ENCODE measurements around the gene PNPLA6. TPM values are rescaled to one million over a fixed set of nuclear protein-coding genes. Genes with fewer than 3 reads are reported as not detected.
"Not testable (repeated sequence)": the region's sequence is repeated elsewhere in the genome, so short reads cannot be mapped to it uniquely, and the experiment has no call there.

The PNPLA6 gene
- total RNA-seq, 2 experiments from 2014 or later, result 166 to 173 TPM

DNA sequence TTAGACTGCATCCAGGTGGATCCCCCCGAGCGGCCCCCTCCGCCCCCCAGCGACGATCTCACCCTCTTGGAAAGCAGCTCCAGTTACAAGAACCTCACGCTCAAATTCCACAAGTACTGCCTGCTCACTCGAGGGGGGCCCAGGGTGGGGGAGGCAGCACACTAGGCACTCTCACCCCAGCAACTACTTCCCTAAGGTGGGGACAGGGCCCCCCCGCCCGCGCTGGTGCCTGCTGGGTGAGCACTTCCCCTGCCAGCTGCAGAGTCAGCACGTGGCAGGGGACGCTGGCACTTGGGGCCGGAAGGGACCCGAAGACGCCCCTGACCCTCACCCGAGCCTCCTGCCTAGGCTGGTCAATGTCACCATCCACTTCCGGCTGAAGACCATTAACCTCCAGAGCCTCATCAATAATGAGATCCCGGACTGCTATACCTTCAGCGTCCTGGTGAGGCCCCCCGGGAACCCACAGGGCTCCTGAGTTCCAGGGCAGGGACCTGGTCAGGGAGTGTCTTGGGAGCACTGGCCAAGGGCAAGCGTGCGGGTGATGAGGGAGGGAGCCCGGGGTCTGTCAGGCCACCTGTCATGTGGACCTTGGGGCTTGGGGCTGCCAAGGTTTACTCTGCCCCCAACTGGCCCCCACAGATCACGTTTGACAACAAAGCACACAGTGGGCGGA lies 7.9 kb upstream of the PNPLA6 start:
- DNase-seq, result no peak
- CTCF ChIA-PET, result no interaction called here
- no peaks in the 10 kb centered on the region for H3K9me3 Mint-ChIP-seq (ENCODE audit: insufficient read depth)
- H3K4me1 Mint-ChIP-seq (ENCODE audit: low read depth), result peaks cover 6% of the 10 kb centered on the region
- peaks cover 11% of the 10 kb centered on the region for H3K36me3 Mint-ChIP-seq (ENCODE audit: low read depth)
- no peaks in the 10 kb centered on the region for H3K27me3 Mint-ChIP-seq (ENCODE audit: low read depth)
- H3K4me3 Mint-ChIP-seq, result no peak overlapping the region
- no peak for ATAC-seq
- POLR2A ChIA-PET, result no interaction called here
- H3K27ac Mint-ChIP-seq, result no peak overlapping the region

DNA sequence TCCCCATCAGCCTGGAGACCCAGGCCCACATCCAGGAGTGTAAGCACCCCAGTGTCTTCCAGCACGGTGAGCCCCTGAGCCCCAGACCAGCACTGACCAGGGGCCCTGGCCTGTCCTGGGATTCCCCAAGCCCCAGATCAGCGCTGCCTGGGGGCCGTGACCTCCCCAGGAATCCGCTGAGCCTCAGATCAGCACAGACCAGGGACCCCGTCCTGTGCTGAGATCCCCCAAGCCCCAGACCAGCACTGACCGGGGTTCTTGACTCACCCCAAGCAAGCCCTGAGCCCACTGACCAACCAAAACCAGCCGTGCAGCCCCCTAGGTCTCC lies 7.4 kb upstream of the PNPLA6 start:
- DNase-seq (no peak), ATAC-seq (no peak)
- peaks cover 5% of the 10 kb centered on the region for H3K4me1 Mint-ChIP-seq (ENCODE audit: low read depth)
- H3K36me3 Mint-ChIP-seq (ENCODE audit: low read depth), result peaks cover 11% of the 10 kb centered on the region
- no peaks in the 10 kb centered on the region for H3K9me3 Mint-ChIP-seq (ENCODE audit: insufficient read depth)
- no peak overlapping the region for H3K4me3 Mint-ChIP-seq
- H3K27ac Mint-ChIP-seq, result no peak overlapping the region
- ChIA-PET CTCF (no interaction called here), POLR2A (no interaction called here)
- no peaks in the 10 kb centered on the region for H3K27me3 Mint-ChIP-seq (ENCODE audit: low read depth)

DNA sequence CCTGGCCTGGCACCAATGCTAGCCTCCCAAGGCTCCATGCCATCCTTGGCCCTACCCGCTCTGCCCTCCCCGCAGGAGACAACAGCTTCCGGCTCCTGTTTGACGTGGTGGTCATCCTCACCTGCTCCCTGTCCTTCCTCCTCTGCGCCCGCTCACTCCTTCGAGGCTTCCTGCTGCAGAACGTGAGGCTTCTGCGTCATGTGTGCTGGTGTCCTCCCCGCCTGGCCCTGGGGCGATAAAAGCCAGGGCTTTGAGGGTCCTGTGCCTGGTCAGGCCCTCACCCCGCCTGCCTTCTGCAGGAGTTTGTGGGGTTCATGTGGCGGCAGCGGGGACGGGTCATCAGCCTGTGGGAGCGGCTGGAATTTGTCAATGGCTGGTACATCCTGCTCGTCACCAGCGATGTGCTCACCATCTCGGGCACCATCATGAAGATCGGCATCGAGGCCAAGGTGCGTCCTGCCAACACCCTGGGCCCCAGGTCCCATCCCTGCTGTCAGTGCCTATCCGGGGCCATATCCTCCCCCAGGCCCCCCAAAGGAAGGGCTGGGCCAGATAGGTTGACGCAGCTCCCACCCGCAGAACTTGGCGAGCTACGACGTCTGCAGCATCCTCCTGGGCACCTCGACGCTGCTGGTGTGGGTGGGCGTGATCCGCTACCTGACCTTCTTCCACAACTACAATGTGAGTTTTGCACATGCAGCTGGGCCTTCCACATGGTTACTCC lies 6.8 kb upstream of the PNPLA6 start:
- no peak overlapping the region for H3K27ac Mint-ChIP-seq
- H3K4me3 Mint-ChIP-seq, result no peak overlapping the region
- ATAC-seq (no peak), DNase-seq (no peak)
- ChIA-PET POLR2A (no interaction called here), CTCF (no interaction called here)
- no peaks in the 10 kb centered on the region for H3K27me3 Mint-ChIP-seq (ENCODE audit: low read depth)
- H3K36me3 Mint-ChIP-seq (ENCODE audit: low read depth), result peaks cover 11% of the 10 kb centered on the region
- H3K9me3 Mint-ChIP-seq (ENCODE audit: insufficient read depth), result no peaks in the 10 kb centered on the region
- H3K4me1 Mint-ChIP-seq (ENCODE audit: low read depth), result peaks cover 1% of the 10 kb centered on the region

DNA sequence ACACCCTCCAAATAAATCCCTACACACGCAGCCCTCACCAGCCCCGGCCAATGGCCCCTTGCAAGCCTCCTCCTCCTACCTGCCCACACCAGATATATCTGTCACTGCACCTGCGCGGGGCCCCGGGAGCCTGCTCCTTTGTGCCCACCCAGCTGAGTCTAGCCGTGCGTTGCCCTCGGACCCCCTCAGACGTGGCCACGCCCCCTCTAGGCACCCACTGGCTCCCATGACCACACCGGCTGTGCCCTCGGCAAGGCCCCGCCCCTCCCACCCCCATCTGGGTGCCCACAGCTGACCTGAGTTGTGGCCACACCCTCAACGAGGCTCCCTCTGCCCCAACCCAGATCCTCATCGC lies 6.3 kb upstream of the PNPLA6 start:
- ChIA-PET CTCF (no interaction called here), POLR2A (no interaction called here)
- no peaks in the 10 kb centered on the region for H3K27me3 Mint-ChIP-seq (ENCODE audit: low read depth)
- peaks cover 6% of the 10 kb centered on the region for H3K4me1 Mint-ChIP-seq (ENCODE audit: low read depth)
- no peak for DNase-seq
- H3K9me3 Mint-ChIP-seq (ENCODE audit: insufficient read depth), result no peaks in the 10 kb centered on the region
- no peak overlapping the region for H3K4me3 Mint-ChIP-seq
- ATAC-seq, result no peak
- H3K27ac Mint-ChIP-seq, result no peak overlapping the region
- H3K36me3 Mint-ChIP-seq (ENCODE audit: low read depth), result peaks cover 11% of the 10 kb centered on the region

DNA sequence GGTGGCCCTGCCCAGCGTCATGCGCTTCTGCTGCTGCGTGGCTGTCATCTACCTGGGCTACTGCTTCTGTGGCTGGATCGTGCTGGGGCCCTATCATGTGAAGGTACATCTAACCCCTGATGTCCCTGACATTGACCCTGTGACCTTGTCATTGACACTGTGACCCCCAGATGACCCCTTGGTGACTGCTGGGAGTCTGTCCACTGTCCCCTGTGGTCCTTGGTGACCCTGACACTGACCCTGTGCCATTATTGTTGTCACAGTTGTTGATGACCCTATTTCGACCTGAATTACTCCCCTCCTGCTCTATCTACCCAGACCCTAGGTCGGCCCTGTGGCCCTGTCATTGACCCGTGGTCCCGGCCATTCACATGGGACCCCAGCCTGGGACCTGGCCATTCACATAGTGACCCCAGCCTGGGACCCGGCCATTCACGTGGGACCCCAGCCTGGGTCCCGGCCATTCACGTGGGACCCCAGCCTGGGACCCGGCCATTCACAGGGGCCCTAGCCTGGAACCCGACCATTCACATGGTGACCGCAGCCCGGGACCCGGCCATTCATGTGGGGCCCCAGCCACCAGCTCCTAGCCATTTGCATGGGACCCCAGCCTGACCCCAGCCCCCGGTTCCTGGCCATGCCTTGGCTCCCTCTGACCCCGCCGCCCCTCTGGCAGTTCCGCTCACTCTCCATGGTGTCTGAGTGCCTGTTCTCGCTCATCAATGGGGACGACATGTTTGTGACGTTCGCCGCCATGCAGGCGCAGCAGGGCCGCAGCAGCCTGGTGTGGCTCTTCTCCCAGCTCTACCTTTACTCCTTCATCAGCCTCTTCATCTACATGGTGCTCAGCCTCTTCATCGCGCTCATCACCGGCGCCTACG lies 5.7 kb upstream of the PNPLA6 start:
- ChIA-PET CTCF (no interaction called here), POLR2A (no interaction called here)
- no peak for ATAC-seq
- Mint-ChIP-seq H3K9me3 (ENCODE audit: insufficient read depth) (no peaks in the 10 kb centered on the region), H3K4me3 (no peak overlapping the region), H3K36me3 (ENCODE audit: low read depth) (peaks cover 11% of the 10 kb centered on the region), H3K27me3 (ENCODE audit: low read depth) (no peaks in the 10 kb centered on the region), H3K27ac (no peak overlapping the region), H3K4me1 (ENCODE audit: low read depth) (peaks cover 11% of the 10 kb centered on the region)
- DNase-seq, result no peak

DNA sequence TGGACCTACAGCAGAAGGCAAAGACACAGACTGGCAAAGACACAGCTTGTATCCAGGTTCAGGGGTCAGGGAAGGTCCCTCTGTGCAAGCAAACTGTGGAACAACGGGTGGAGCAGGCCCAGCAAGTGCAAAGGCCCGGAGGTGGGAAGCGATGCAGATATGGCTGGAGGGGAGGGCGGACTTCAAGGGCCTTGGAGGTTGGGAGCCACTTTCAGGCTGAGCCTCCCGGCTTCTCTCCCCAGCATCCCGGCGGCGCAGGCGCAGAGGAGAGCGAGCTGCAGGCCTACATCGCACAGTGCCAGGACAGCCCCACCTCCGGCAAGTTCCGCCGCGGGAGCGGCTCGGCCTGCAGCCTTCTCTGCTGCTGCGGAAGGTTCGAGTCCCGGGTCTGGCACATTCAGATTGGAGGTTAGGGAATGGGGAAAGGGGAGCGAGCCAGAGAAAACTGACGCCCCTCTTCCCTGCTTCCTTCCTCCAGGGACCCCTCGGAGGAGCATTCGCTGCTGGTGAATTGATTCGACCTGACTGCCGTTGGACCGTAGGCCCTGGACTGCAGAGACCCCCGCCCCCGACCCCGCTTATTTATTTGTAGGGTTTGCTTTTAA lies 2.1 kb upstream of the PNPLA6 start:
- H3K27me3 Mint-ChIP-seq (ENCODE audit: low read depth), result no peaks in the 10 kb centered on the region
- peak overlapping the region; percentile 90 for H3K27ac Mint-ChIP-seq
- peak overlapping the region; percentile 95 for H3K4me3 Mint-ChIP-seq
- no peaks in the 10 kb centered on the region for H3K9me3 Mint-ChIP-seq (ENCODE audit: insufficient read depth)
- ATAC-seq (no peak), DNase-seq (no peak)
- ChIA-PET CTCF (no interaction called here), POLR2A (interaction anchor here (1.0 to 1.2 kb wide), 2 partner anchors 10 to 11 kb away, joined by 3 to 4 read pairs; partner anchors contain the start of gene MCOLN1)
- peaks cover 23% of the 10 kb centered on the region for H3K36me3 Mint-ChIP-seq (ENCODE audit: low read depth)
- H3K4me1 Mint-ChIP-seq (ENCODE audit: low read depth), result peaks cover 24% of the 10 kb centered on the region

DNA sequence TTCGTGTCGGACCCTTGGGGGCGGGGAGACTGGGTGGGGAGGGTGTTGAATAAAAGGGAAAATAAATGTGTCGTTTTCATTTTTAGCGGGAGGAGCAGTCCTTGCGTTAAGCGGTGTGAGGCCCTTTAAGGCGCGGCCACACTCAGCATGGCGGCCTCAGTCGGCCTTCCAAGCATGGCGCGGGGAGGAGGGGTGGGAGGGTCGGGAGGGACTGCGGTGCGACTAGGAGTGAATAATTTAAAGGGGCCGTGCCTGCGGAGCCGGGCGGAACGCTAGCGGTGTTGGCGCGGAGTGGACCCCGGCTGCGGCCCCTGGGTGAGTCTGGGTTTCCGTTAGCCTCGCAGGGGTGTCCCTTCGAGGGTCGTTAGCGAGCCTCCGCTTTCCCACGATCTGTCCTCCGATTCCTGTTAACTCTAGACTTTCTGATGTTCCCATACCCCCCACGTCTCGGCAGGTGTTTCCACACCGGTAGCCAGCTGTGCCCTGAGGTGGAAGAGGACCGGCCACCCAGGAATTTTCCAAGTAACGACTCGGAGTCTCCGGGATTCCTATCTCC lies 1.5 kb upstream of the PNPLA6 start:
- Mint-ChIP-seq H3K4me1 (ENCODE audit: low read depth) (peaks cover 24% of the 10 kb centered on the region), H3K4me3 (peak overlapping the region; percentile 95), H3K36me3 (ENCODE audit: low read depth) (peaks cover 29% of the 10 kb centered on the region), H3K27ac (peak overlapping the region; percentile 90), H3K27me3 (ENCODE audit: low read depth) (no peaks in the 10 kb centered on the region), H3K9me3 (ENCODE audit: insufficient read depth) (no peaks in the 10 kb centered on the region)
- DNase-seq (peak; percentile 88), ATAC-seq (peak; percentile 46)
- POLR2A ChIA-PET, result interaction anchor here (0.6 to 1.9 kb wide), 2 partner anchors 12 to 904 kb away, joined by 3 to 19 read pairs; partner anchors contain the start of gene MCOLN1
- CTCF ChIA-PET, result interaction anchor here (1.0 to 1.2 kb wide), 2 partner anchors 11 to 154 kb away, joined by 3 to 8 read pairs; partner anchors contain the start of gene MCOLN1

DNA sequence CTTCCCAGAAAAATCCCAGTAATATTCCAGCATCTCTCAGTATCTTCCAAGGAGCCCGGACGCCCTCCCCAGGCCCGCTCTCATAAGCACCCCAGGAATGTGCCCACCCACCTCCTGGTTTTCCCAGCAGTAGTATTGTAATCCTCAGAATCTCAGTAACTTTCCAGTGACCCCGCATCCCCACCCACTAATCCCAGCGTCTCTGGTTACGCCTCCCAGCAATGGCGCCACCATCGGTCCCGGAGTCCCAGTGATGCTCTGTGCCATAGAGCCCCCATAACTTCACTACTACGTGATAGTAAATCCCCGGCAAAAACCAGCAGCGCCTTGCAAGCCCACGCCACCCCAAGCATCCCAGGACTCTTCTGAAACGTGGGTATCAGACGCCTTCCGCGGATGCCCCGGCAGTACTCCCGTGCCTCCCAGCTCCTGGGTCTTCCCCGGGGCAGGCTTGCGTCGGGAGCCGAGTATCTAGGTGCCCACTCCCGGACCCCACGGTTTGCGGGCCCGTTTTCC lies 928 bp upstream of the PNPLA6 start:
- ChIA-PET POLR2A (interaction anchor here (0.6 to 1.9 kb wide), 2 partner anchors 12 to 904 kb away, joined by 3 to 19 read pairs; partner anchors contain the start of gene MCOLN1), CTCF (interaction anchor here (0.7 to 1.2 kb wide), 4 partner anchors 11 to 335 kb away, joined by 3 to 8 read pairs (median 3); partner anchors contain the start of gene MCOLN1)
- peak; percentile 28 for ATAC-seq
- peak; percentile 59 for DNase-seq
- Mint-ChIP-seq H3K36me3 (ENCODE audit: low read depth) (peaks cover 27% of the 10 kb centered on the region), H3K4me1 (ENCODE audit: low read depth) (peaks cover 24% of the 10 kb centered on the region), H3K27ac (peak overlapping the region; percentile 90), H3K9me3 (ENCODE audit: insufficient read depth) (no peaks in the 10 kb centered on the region), H3K4me3 (peak overlapping the region; percentile 95), H3K27me3 (ENCODE audit: low read depth) (no peaks in the 10 kb centered on the region)

DNA sequence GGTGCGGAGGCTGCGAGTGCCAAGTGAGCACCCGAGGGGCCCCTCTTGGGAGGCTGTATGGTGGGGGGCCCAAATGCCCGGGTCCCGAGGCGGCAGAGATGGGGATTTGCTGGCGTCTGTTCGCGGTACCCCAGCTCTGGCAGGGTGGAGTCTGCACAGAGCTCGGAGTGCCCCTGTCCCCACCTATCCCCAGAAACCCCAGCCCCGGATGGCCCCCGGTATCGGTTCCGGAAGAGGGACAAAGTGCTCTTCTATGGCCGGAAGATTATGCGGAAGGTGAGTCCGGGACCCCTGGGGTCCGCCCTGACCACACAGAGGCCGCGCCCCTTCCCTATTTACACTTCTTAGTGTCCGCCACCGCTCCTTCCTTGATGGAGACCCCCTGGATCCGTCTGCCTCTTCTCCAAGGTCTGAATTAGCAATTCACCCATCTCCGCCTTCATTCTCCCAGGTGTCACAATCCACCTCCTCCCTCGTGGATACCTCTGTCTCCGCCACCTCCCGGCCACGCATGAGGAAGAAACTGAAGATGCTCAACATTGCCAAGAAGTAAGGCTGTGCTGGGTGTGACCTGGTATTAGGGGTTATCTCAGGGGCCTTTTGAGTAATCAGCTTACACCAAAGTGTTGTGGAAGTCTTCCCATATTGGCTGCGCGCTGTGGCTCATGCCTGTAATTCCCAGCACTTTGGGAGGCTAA lies 630 bp downstream of the PNPLA6 start:
- CTCF ChIA-PET, result interaction anchor here (0.6 to 1.3 kb wide), 3 partner anchors 8 to 334 kb away, joined by 3 to 4 read pairs (median 3); no protein-coding TSS in a partner anchor
- H3K9me3 Mint-ChIP-seq (ENCODE audit: insufficient read depth), result no peaks in the 10 kb centered on the region
- peak; percentile 5 for ATAC-seq
- peak; percentile 43 for DNase-seq
- H3K36me3 Mint-ChIP-seq (ENCODE audit: low read depth), result peaks cover 33% of the 10 kb centered on the region
- H3K27me3 Mint-ChIP-seq (ENCODE audit: low read depth), result no peaks in the 10 kb centered on the region
- peak overlapping the region; percentile 95 for H3K4me3 Mint-ChIP-seq
- H3K27ac Mint-ChIP-seq, result peak overlapping the region; percentile 90
- H3K4me1 Mint-ChIP-seq (ENCODE audit: low read depth), result peaks cover 30% of the 10 kb centered on the region
- POLR2A ChIA-PET, result interaction anchor here (0.6 to 1.2 kb wide), 3 partner anchors 14 to 763 kb away, joined by 3 read pairs; partner anchors contain the start of gene MCOLN1

DNA sequence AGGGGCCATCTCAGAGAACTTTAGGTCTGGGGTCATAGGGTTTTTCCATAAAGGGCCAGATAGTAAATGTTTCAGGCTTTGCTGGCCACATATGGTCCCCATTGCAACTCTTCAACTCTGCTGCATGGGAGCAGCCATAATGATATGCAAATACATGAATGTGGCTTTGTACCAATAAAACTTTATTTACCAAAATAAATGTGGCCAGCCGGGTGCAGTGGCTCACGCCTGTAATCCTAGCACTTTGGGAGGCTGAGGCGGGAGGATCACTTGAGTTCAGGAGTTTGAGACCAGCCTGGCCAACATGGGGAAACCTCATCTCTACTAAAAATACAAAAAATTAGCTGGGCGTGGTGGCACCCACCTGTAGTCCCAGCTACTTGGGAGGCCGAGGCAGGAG lies 3.5 kb downstream of the PNPLA6 start:
- CTCF ChIA-PET, result not testable (repeated sequence)

More for the DNA sequence above, 3.5 kb downstream of the PNPLA6 start:
- DNase-seq; POLR2A ChIA-PET; ATAC-seq; H3K27me3 Mint-ChIP-seq (ENCODE audit: low read depth); H3K4me3 Mint-ChIP-seq; H3K9me3 Mint-ChIP-seq (ENCODE audit: insufficient read depth); H3K27ac Mint-ChIP-seq: not testable (repeated sequence)
- Mint-ChIP-seq H3K36me3 (ENCODE audit: low read depth) (peaks cover 53% of the 10 kb centered on the region), H3K4me1 (ENCODE audit: low read depth) (peaks cover 42% of the 10 kb centered on the region)

Data from activated CD8-positive, alpha-beta T cell treated with anti-CD3 and anti-CD28 coated beads, Interleukin-2, amount 10 ng/mL, durations not matched to agents 7 days and 5 days (primary cell).